ENCODE data around the gene APOA1. TPM values are rescaled to one million over a fixed set of nuclear protein-coding genes. Genes with fewer than 3 reads are reported as not detected.

The APOA1 gene
- total RNA-seq, 4 donors from 2014 or later = 1.2 to 11.6 (median 2.9) TPM; not detected in 1

- WGBS = 66% methylated on average over 6 of the region's 6 CpGs
- DNase-seq (ENCODE audit: low spot score in 2 of 2) = no peak
Observed at GRCh38 chr11:116814502-116814901, 22.9 kb downstream of the APOA1 start.

GRCh38 chr11:116813781-116814471 lies 23.5 kb downstream of the APOA1 start:
- no peaks in the 10 kb centered on the region for H3K36me3 ChIP-seq
- H3K4me3 ChIP-seq = no peak overlapping the region
- 94% methylated on average over 4 of the region's 5 CpGs for WGBS
- TF ChIP-seq EP300 (IDR thresholded peaks at IDR 0.05) = no peak
- no peak for TF ChIP-seq POLR2A (IDR thresholded peaks at IDR 0.05)
- no peaks in the 10 kb centered on the region for H3K9me3 ChIP-seq
- no peaks in the 10 kb centered on the region for H3K4me1 ChIP-seq
- no peaks in the 10 kb centered on the region for H3K27me3 ChIP-seq
- no peak for DNase-seq (ENCODE audit: low spot score in 2 of 2)
- no peak overlapping the region for H3K27ac ChIP-seq

More at GRCh38 chr11:116814502-116814901, 22.9 kb downstream of the APOA1 start:
- no peaks in the 10 kb centered on the region for H3K4me1 ChIP-seq
- no peaks in the 10 kb centered on the region for H3K36me3 ChIP-seq
- no peaks in the 10 kb centered on the region for H3K9me3 ChIP-seq
- no peak overlapping the region for H3K4me3 ChIP-seq
- no peak overlapping the region for H3K27ac ChIP-seq
- TF ChIP-seq POLR2AphosphoS5 (IDR thresholded peaks at IDR 0.05) = no peak
- TF ChIP-seq POLR2A (IDR thresholded peaks at IDR 0.05) = no peak
- no peak for TF ChIP-seq EP300 (IDR thresholded peaks at IDR 0.05)
- TF ChIP-seq CTCF (IDR thresholded peaks at IDR 0.05) = no peak
- no peaks in the 10 kb centered on the region for H3K27me3 ChIP-seq

GRCh38 chr11:116813170-116813569 lies 24.3 kb downstream of the APOA1 start:
- no peak overlapping the region for H3K4me3 ChIP-seq
- no peaks in the 10 kb centered on the region for H3K27me3 ChIP-seq
- H3K9me3 ChIP-seq = no peaks in the 10 kb centered on the region
- 73% methylated on average over 1 of the region's 1 CpG for WGBS
- DNase-seq (ENCODE audit: low spot score in 2 of 2) = no peak
- TF ChIP-seq POLR2A (IDR thresholded peaks at IDR 0.05) (no peak), POLR2AphosphoS5 (IDR thresholded peaks at IDR 0.05) (no peak), EP300 (IDR thresholded peaks at IDR 0.05) (no peak), CTCF (IDR thresholded peaks at IDR 0.05) (no peak)
- H3K36me3 ChIP-seq = no peaks in the 10 kb centered on the region
- no peaks in the 10 kb centered on the region for H3K4me1 ChIP-seq
- no peak overlapping the region for H3K27ac ChIP-seq

GRCh38 chr11:116812109-116812508 lies 25.3 kb downstream of the APOA1 start:
- Histone ChIP-seq H3K27me3 (peaks cover 3% of the 10 kb centered on the region), H3K4me3 (no peak overlapping the region), H3K4me1 (no peaks in the 10 kb centered on the region), H3K9me3 (no peaks in the 10 kb centered on the region), H3K27ac (no peak overlapping the region), H3K36me3 (no peaks in the 10 kb centered on the region)
- no peak for DNase-seq (ENCODE audit: low spot score in 2 of 2)
- 84% methylated on average over 4 of the region's 4 CpGs for WGBS
- TF ChIP-seq EP300 (IDR thresholded peaks at IDR 0.05) (no peak), CTCF (IDR thresholded peaks at IDR 0.05) (no peak)

GRCh38 chr11:116811194-116811593 lies 26.2 kb downstream of the APOA1 start:
- Histone ChIP-seq H3K27me3 (peaks cover 3% of the 10 kb centered on the region), H3K4me3 (no peak overlapping the region), H3K36me3 (no peaks in the 10 kb centered on the region), H3K4me1 (no peaks in the 10 kb centered on the region), H3K9me3 (no peaks in the 10 kb centered on the region), H3K27ac (no peak overlapping the region)
- DNase-seq (ENCODE audit: low spot score in 2 of 2) = no peak
- 73% methylated on average over 3 of the region's 3 CpGs for WGBS
- no peak for TF ChIP-seq POLR2AphosphoS5 (IDR thresholded peaks at IDR 0.05)
- no peak for TF ChIP-seq POLR2A (IDR thresholded peaks at IDR 0.05)
- TF ChIP-seq CTCF (IDR thresholded peaks at IDR 0.05) = no peak
- no peak for TF ChIP-seq EP300 (IDR thresholded peaks at IDR 0.05)
